ENCODE data around the gene ATP12A.

DNA sequence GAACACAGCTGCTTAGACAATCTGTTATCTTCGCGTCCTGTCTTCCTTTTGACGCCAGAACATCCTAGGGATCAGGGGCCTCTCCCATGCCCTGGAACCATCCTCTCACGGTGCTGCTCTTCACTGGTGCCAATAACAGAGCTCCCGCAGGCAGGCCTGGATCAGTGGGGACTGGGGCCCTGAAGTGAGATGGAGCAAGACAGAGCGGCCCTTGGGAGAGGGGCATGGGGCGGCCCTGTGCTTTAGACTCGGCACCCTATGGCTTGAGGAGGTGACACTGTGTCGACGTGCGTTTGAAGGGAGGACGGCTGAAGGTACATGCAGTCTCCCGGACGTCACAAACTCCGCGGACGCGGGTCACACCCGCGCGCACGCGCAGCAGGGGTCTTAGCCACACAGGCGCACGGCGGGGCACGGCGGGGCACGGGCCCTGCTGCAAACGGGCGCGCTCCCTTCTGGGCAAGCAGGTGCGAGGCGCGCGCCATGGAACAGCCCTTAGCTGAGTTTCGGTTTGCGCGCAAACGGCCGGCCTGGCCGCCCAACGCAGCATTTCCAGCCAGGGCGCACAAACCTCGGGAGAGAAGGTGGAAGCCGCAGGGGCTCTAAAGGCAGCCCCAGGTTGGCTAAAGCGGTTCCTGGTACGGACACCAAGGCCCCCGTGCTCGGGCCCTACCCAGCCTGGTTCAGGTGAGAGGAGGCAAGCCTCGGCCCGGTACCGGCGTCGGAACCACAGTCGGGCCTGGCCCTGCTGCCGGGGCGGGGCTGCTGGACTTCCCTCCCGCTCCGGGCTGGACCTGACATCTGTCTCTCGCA is 67.2 kb downstream of the ATP12A start:
- TF ChIP-seq POLR2AphosphoS5 (IDR thresholded peaks at IDR 0.05; ENCODE audit: insufficient read depth in 1 of 2, low read depth in 1 of 2) (no peak), POLR2A (IDR thresholded peaks at IDR 0.05) (no peak)
- TF ChIP-seq, protein P1, sequence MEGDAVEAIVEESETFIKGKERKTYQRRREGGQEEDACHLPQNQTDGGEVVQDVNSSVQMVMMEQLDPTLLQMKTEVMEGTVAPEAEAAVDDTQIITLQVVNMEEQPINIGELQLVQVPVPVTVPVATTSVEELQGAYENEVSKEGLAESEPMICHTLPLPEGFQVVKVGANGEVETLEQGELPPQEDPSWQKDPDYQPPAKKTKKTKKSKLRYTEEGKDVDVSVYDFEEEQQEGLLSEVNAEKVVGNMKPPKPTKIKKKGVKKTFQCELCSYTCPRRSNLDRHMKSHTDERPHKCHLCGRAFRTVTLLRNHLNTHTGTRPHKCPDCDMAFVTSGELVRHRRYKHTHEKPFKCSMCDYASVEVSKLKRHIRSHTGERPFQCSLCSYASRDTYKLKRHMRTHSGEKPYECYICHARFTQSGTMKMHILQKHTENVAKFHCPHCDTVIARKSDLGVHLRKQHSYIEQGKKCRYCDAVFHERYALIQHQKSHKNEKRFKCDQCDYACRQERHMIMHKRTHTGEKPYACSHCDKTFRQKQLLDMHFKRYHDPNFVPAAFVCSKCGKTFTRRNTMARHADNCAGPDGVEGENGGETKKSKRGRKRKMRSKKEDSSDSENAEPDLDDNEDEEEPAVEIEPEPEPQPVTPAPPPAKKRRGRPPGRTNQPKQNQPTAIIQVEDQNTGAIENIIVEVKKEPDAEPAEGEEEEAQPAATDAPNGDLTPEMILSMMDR (IDR thresholded peaks at IDR 0.05): no peak

Measured in vagina (tissue), 2 donors.